Measurements from ENCODE around the gene PAM. TPM values are rescaled to one million over a fixed set of nuclear protein-coding genes. Genes with fewer than 3 reads are reported as not detected.
A peak's percentile ranks its signal among the peaks of the same experiment; 100 is the strongest.
"Not testable (repeated sequence)": the region's sequence is repeated elsewhere in the genome, so short reads cannot be mapped to it uniquely, and the experiment has no call there.

PAM gene
- total RNA-seq, 1 donor from 2014 or later = 1,055 TPM

DNA sequence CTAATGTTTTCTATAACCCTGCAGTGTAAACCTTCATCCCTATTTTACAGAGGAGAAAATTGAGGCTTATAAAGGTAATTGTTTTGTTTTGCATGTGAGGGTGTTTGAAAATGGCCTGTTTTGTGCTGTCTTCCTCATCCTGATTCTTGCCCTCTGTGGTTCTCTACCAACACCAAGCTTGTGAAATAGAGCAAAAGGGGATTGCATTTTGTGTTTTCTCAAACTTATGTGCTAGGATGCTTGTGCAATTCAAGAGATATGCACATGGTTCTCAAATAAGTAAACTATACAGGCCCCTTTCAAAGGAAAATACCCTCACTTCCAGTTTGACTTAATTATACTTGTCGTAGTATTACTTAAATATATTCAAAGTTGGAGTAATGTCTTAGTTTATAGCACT, 17.2 kb downstream of the PAM start:
- intact Hi-C loops (cut with micrococcal nuclease) = loop anchor here (10.0 kb wide), 1 partner anchor 203 kb away; no protein-coding TSS in a partner anchor
- DNase-seq (no peak), ATAC-seq (no peak)

DNA sequence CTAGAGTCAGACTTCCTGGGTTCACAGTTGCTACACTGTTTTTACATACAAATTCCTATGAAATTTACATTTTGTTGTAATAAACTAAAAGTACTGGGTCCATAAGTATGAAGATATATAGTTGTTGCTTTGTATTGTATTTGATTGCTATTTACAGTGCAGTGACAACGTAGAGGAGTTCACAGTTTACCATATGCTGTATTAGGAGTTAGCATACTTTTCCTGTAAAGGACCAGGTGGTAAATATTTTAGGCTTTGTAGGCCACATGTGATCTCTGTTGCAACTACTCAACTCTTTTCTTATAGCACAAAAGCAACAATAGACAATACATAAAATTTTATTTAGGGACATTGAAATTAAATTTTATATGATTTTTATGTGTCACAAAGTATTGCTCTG, 18.0 kb downstream of the PAM start:
- intact Hi-C loops (cut with micrococcal nuclease) = loop anchor here (10.0 kb wide), 1 partner anchor 202 kb away; no protein-coding TSS in a partner anchor
- DNase-seq = no peak
- no peak for ATAC-seq

GRCh38 chr5:102775756-102776155, 20.7 kb downstream of the PAM start:
- not testable (repeated sequence) for ATAC-seq, DNase-seq
- intact Hi-C loops (cut with micrococcal nuclease) = loop anchor here (10.0 kb wide), 1 partner anchor 199 kb away; no protein-coding TSS in a partner anchor

GRCh38 chr5:102777099-102777498, 22.0 kb downstream of the PAM start:
- intact Hi-C loops (cut with micrococcal nuclease) = loop anchor here (10.0 kb wide), 1 partner anchor 198 kb away; no protein-coding TSS in a partner anchor
- ATAC-seq (no peak), DNase-seq (no peak)

GRCh38 chr5:102778478-102778877, 23.4 kb downstream of the PAM start:
- DNase-seq = no peak
- ATAC-seq = no peak
- intact Hi-C loops (cut with micrococcal nuclease) = loop anchor here (10.0 kb wide), 1 partner anchor 196 kb away; no protein-coding TSS in a partner anchor

- intact Hi-C loops (cut with micrococcal nuclease) = no loop called here
- no peak for DNase-seq
- peak; percentile 63 for ATAC-seq
Measured at GRCh38 chr5:102781359-102781758, 26.3 kb downstream of the PAM start.

DNA sequence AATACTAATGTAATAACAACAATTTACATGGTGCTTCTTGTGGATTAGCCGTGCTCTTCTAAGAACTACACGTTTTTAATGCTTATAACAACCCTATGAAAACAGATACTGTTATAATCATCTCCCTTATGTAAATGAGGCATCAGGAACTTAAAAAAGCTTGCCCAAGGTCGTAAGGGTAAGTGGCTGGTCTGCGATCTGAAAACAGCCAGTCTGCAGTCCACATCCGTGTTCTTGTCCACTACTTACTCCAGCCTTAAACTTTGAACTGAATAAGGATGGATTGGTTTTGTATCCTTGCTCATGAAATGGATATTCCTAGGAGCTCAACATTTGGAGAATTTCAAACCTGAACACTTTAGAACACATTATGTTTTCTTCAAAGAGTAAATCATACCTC, 26.7 kb downstream of the PAM start:
- DNase-seq (no peak), ATAC-seq (peak; percentile 46)
- intact Hi-C loops (cut with micrococcal nuclease) = no loop called here

GRCh38 chr5:102782217-102782872, 27.2 kb downstream of the PAM start:
- ATAC-seq (no peak), DNase-seq (no peak)
- intact Hi-C loops (cut with micrococcal nuclease) = no loop called here

DNA sequence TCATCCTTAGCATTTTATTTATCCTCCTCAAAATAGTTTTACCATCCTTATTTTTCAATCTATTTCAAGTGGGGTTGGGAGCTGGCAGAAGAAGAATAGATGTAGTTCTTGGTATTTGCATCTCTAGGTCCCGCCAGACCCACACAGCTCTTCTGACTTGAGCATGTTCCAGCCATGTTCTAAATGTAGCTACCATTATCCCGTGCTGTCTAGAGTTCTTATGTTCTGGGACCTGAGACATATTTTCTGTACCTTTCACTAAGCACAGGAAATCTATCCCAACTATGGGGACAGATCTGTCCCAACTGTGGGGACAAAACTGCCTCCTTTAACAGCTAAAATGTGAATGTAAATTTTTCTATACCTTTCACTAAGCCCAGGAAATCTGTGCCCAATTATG, 32.0 kb downstream of the PAM start:
- DNase-seq = no peak

GRCh38 chr5:102788788-102789187, 33.7 kb downstream of the PAM start:
- DNase-seq (no peak), ATAC-seq (no peak)
- intact Hi-C loops (cut with micrococcal nuclease) = no loop called here

More for the DNA sequence above, 32.0 kb downstream of the PAM start:
- intact Hi-C loops (cut with micrococcal nuclease) = no loop called here
- ATAC-seq = peak; percentile 52

DNA sequence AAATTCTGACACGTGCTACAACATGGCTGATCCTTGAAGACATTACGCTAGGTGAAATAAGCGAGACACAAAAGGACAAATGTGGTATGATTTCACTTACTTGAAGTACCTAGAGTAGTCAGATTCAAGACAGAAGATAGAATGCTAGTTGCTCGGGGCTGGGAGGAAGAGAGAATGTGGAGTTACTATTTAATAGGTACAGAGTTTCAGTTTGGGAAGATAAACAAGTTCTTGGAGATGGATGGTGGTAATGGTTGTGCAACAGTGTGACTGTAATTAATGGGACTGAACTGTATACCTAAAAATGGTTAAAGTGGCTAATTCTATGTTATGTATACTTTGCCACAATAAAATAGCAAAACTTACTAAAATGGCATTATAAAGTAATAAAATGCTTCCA, 34.4 kb downstream of the PAM start:
- DNase-seq (no peak), ATAC-seq (no peak)
- intact Hi-C loops (cut with micrococcal nuclease) = no loop called here

DNA sequence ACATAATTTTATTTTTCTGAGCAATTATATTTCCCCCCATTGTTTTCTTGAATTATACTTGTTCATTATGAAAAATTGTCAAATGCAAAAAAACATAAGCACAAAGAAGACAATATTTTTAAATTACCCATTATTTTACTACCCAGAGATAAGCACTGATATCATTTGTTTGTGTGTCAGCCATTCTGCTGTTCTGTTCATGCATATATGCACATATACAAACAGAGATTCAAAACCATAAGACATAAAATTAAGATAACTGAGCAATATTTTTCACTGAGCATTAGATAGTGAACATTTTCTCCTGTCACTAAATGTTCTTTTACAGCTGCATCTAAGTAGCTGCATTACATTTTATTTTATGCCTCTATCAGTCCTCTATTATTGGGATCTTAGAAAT, 35.6 kb downstream of the PAM start:
- ATAC-seq = no peak
- DNase-seq = no peak
- intact Hi-C loops (cut with micrococcal nuclease) = no loop called here

- ATAC-seq (no peak), DNase-seq (no peak)
- intact Hi-C loops (cut with micrococcal nuclease) = no loop called here
Measured at GRCh38 chr5:102792705-102793104, 37.6 kb downstream of the PAM start.

DNA sequence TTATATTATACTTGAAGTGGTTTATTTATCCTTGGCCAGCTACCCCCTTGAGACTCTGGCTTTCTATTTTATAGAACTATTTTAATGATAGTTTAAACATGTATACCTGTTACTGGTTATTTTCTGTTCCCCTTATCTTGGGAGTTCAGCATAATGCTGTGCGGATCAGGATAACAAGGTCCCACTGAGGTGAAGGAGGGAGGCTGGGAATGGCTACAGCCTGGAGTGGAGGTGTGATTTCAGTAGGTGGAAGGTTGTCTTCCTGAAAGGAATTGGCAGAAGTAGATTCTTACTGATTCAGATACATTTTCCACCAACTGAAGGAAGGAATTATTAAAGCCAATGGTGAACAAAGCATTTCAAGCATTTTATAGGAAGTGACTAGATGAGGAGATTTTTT, 38.9 kb downstream of the PAM start:
- ATAC-seq (no peak), DNase-seq (no peak)
- intact Hi-C loops (cut with micrococcal nuclease) = no loop called here

- no peak for DNase-seq
- ATAC-seq = peak; percentile 7
- intact Hi-C loops (cut with micrococcal nuclease) = no loop called here
Measured at GRCh38 chr5:102794677-102795331, 39.7 kb downstream of the PAM start.

DNA sequence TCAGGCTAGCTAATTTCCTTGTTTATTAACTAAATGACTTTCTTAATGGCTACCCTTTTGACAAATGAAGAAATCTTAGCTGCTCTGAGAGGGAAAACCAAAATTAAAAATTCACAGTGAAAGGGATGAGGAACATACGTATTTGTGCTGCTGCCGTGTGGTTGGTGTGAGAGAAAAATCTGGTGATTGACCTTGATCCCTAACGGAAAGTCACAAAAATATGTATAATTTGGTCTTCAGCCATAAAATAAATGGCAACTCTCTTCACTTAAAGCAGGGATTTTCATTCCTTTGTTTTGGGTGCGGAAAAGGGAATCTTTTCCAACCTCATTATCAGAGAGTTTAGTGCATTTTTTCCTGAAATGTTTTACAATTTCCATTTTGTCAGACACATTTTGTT, 40.4 kb downstream of the PAM start:
- intact Hi-C loops (cut with micrococcal nuclease) = no loop called here
- ATAC-seq (peak; percentile 14), DNase-seq (no peak)

DNA sequence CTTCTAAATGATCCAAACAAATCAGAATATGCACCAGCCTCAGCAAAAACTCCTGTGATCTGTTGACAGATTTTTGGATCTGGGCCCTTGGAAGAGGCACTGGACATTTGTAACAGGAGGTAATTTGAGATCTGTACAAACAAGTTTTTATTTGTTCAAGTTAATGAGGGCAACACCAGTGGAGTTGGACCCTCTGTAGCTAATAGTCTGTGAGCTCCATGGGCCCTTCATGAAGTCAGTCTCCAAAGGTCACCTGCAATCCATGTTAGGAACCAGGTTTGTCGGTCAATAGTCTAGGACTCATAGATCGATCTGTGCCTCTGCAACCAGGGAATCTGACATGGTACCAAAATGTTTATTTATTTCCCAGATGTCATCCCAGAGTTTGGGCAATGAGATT, 40.9 kb downstream of the PAM start:
- intact Hi-C loops (cut with micrococcal nuclease) = no loop called here
- no peak for DNase-seq
- ATAC-seq = peak; percentile 44

DNA sequence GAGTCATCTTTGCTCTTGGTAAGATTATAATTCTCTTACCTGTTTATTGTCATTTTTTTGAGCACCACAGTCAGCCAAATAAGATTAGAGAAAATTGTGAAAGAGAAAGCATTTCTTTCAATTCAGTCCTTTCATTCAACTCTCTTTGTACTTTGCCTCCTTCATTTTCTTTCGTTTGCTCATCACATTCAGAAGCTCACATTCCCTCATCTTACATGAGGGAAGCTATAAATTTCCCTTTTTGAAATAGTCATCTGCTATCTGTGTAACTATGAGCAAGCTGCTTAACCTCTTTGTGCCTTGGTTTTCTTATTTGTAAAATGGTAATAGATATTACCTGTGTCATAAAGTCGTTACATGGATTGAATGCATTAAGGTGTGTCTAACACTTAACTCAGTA, 41.4 kb downstream of the PAM start:
- DNase-seq (no peak), ATAC-seq (no peak)
- intact Hi-C loops (cut with micrococcal nuclease) = no loop called here

- intact Hi-C loops (cut with micrococcal nuclease) = no loop called here
- DNase-seq = no peak
- ATAC-seq = no peak
Measured at GRCh38 chr5:102797322-102797884, 42.3 kb downstream of the PAM start.

DNA sequence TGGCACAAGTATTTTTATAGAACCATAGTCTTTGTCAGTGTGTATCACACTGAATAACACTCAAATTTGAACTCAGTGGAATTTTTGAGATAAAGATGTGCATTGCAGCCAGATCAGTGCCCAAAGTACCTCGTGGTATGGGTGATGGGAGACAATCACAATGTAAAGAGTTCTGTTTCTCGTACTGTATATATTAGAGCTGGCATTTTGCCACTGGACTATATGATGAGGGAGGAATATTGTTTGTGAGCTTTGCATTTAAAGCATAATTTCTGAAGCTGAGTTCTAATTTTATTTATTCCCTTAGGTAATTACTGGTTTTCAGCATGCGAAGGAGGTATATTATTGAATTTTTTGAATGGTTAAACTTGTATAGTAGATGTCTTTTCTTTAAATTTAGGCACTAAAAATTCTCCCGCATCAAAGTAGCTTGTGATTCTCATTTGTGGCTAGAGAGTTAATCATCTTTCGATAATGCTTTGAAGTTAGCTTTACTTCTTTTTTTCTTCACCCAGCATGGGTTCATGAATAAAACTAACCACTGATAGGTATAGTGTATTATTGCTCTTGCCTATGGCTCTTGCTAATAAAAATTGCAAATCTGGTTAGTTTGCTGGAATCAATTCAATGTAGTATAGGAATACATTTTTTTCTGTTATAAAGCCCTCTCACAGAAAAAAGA, 43.1 kb downstream of the PAM start:
- DNase-seq = no peak
- ATAC-seq = no peak
- intact Hi-C loops (cut with micrococcal nuclease) = no loop called here

All from left ventricle myocardium superior (tissue), 1 donor.